HG03139 (cell line): ENCODE data around the gene DCDC2C.
"Not testable (repeated sequence)": the region's sequence is repeated elsewhere in the genome, so short reads cannot be mapped to it uniquely, and the experiment has no call there.

Experiments
- ATAC-seq: cut with Tn5 transposase; IDR thresholded peaks from one replicate; pipeline ENCODE4 v1.9.1; 2021; ENCODE audit not compliant: unreplicated experiment

The DCDC2C gene

DNA sequence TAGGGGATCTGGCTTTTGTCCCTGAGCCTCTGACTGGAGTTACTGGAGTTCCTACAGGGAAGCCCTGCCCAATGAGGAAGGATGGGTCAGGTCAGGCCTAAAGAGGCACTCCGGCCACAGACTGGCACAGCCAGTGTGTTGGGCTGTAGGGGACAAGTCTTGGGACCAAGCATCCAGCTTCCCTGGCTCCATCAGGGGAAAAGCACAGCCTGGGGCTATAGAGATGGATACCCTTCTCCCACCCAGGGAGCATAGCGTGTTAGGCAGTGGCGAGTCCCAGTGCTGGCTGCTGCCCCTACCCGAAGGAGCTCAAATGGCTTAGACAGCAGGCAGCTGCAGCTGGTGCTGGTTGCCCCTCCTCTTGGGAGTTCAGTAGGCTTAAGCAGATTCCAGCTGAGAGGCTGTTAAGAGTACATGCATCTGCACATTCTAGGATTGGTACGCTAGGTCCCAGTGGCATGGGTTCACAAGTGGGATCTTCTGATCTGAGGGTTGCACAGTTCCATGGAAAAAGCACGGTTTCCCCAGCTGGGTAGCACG, 111.4 kb downstream of the DCDC2C start:
- ATAC-seq: no peak

DNA sequence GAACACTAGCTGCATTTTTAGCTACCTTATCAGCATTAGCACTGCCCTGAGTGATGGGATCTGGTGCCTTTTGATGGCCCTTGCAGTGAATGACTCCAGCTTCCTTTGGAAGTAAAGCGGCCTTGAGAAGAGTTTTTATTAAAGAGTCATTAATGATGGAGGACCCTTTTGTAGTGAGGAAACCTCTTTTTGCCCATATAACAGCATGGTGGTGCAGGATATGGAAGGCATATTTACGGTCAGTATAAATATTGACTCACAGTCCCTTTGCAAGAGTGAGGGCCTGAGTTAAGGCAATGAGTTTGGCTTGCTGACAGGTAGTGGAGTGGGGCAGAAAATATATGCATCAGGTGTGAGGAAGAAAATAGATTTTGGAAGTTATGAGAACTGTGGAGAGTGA, 113.8 kb downstream of the DCDC2C start:
- not testable (repeated sequence) for ATAC-seq

GRCh38 chr2:3823748-3824147, 120.4 kb downstream of the DCDC2C start:
- ATAC-seq: no peak

DNA sequence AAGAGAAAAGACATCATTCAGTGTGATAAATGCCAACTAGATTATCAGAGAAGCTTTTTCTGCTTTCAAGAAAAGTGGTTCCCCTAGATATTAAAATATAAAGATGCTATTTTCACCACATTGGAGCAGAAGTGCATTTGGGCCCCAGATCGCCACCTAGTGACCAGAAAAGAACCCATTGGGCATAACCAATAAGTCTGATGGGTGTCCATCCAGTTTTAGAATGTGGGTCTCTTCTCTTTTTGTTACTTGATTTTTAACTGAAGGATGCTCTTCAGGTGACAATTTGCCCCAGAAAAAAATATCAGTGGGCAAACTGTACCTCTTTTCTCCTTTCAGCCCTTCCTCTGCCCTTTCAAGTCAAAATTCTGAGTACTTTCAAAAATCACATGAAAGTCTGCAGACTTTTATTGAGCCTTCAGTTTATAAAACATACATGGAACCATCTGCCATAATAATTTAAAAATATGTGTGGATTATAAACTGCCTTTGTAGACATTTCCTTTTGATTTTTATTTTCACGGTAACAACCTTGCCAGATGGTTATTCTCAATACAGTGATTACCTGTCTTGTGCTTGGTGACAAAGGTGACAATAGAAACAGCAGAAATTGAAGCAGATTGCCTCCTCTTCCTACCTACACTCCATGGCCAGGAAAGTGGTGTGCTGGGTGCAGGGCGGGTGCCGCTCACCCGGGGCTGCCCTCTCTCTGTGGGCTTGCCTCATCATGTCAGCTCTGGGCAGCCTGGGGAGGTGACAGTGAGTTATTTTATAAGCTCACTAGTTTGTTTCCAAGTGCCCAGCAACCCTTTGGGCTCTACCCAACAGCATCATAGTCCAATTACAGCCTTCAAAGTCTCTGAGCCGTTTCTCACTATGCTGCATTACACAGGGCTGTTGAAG, 124.5 kb downstream of the DCDC2C start:
- ATAC-seq: no peak

DNA sequence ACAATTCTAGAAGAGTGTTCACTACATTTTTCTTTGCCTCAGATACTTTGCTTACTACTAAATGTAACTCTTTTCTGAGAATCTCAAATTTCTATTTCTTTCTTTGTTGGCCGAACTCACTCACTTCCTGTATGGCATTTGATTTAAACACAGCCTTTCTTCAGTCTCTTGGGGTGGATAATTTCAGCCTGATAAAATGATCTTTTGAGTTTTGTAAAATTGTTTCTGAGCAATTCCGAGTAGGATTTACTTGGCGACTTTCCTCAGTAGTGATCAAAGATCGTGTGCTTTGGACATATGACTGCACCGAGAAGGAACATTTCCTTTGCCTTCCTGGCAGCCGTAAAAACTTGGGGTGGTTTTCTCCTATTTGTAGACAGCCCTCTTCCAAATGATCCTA, 127.4 kb downstream of the DCDC2C start:
- no peak for ATAC-seq

- no peak for ATAC-seq
Observed at GRCh38 chr2:3837086-3837485, 133.7 kb downstream of the DCDC2C start.

GRCh38 chr2:3838348-3838747, 135.0 kb downstream of the DCDC2C start:
- ATAC-seq: no peak

GRCh38 chr2:3839476-3839875, 136.1 kb downstream of the DCDC2C start:
- no peak for ATAC-seq

DNA sequence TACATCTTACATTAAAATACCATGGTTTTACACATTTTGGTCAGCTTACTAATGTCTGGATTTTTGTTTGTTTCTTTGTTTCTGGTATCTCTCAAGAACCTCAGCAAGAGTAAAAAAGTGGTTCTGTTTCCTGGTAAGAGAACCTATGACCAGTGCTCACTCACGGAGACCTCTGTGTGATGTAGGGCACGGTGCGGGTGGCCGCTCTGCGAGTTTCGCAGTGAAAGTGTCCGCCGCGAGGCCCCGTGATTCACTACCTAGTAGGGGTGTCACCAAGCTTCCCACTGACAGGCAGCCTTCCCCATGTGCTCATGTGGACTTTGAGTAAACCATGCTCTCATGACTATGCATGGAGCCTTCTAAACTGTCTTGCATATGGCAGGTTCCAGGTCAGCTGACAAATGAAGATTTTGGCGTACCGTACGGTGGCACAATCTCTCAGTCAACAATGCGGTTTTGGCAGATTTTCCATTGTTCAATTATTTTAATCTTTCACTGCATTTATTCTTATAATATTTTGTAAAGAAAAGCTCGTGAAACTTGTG, 137.3 kb downstream of the DCDC2C start:
- no peak for ATAC-seq

GRCh38 chr2:3847397-3848052, 144.2 kb downstream of the DCDC2C start:
- ATAC-seq: no peak

- ATAC-seq: no peak
Observed at GRCh38 chr2:3848776-3849175, 145.4 kb downstream of the DCDC2C start.

DNA sequence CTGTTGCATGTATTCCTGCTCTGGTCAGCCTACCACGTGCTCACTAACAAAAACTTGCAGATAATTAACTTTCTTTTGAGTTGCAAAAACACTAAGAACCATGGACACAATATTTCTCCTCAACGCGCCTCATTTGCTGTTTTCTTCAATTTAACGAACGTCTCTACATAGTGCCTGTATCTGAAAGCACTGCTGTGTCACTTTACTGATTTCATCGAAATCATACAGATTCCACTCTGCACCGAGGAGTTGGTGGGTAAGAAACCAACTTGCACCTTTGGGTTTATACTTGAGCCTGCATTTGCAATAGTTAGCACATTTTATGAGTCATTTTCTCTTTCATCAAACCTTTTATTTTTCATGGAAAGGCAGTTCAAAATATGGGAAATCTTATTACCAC, 145.8 kb downstream of the DCDC2C start:
- ATAC-seq: no peak

GRCh38 chr2:3857576-3857975, 154.2 kb downstream of the DCDC2C start:
- no peak for ATAC-seq

- ATAC-seq: no peak
Observed at GRCh38 chr2:3864943-3865865, 161.8 kb downstream of the DCDC2C start.

- no peak for ATAC-seq
Observed at GRCh38 chr2:3867469-3867868, 164.1 kb downstream of the DCDC2C start.

DNA sequence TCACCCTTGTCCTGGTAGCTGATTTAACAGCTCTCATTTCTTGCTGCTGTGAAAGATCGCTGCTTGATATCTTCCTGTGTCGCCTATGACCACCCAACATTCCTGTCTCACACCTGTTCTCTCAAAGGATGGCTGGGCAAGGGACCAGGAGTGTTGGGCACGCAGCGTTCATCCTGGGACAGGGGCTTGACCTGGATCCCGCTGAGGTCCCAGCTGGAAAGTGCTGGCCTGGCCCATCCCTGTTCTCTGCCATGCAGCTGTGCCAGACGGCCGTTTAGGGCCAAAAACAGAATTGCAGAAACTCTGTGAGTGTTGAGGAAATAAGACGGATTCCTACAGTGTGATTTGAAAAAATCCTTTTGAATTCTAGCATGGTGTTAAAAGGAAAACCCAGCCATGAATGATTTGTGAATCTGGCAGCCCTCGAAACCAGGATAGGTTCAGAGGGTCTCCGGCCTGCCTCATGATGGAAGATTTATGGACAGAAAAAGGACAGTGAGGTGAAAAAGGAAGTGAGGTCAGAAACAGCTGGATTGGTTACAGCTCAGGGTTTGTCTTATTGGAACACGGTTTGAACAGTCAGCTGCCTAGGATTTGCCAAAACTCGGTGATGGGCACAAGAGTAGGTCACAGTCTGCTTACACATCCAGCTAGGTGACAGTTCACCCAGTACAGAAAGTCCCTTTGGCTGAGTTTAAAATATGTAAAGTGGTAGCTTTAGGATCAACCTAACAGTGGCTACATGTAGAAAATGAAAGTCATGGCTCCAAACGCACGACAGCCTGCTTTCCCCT, 164.8 kb downstream of the DCDC2C start:
- no peak for ATAC-seq

GRCh38 chr2:3870222-3870621, 166.8 kb downstream of the DCDC2C start:
- ATAC-seq: no peak

GRCh38 chr2:3871002-3871401, 167.6 kb downstream of the DCDC2C start:
- no peak for ATAC-seq

- ATAC-seq: no peak
Observed at GRCh38 chr2:3872451-3872850, 169.1 kb downstream of the DCDC2C start.

GRCh38 chr2:3873899-3874298, 170.5 kb downstream of the DCDC2C start:
- ATAC-seq: no peak
